ENCODE measurements around the gene ADAP1.
"Not testable (repeated sequence)": the region's sequence is repeated elsewhere in the genome, so short reads cannot be mapped to it uniquely, and the experiment has no call there.

ADAP1 gene

DNA sequence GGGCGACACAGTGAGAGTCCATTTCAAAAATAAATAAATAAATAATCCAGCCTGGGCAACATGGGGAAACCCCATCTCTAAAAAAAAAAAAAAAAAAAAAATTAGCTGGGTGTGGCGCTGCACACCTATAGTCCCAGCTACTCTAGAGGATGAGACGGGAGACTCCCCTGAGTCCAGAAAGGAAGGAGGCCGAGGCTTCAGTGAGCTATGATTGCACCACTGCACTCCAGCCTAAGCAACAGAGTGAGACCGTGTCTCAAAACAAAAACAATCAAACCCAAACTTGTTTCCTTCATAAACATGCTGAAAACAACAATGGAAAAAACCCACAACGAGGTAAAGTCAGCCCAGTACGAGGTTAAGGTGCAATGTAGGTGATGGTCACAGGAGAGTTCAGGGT is 19.7 kb upstream of the ADAP1 start:
- DNase-seq = no peak

DNA sequence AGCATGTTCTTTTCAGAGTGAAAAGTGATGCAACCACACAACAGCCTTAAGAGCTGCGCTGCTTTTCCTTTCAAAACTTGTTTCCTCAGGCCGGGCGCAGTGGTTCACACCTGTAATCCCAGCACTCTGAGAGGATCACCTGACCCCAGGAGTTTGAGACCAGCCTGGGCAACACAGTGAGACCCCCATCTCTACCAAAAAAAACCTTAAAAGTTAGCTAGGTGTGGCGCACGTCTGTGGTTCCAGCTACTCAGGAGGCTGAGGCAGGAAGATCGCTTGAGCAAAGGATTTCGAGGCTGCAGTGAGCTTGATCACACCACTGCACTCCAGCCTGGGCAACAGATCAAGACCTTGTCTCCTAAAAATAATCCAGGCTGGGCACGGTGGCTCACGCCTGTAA is 18.8 kb upstream of the ADAP1 start:
- no peak for DNase-seq

DNA sequence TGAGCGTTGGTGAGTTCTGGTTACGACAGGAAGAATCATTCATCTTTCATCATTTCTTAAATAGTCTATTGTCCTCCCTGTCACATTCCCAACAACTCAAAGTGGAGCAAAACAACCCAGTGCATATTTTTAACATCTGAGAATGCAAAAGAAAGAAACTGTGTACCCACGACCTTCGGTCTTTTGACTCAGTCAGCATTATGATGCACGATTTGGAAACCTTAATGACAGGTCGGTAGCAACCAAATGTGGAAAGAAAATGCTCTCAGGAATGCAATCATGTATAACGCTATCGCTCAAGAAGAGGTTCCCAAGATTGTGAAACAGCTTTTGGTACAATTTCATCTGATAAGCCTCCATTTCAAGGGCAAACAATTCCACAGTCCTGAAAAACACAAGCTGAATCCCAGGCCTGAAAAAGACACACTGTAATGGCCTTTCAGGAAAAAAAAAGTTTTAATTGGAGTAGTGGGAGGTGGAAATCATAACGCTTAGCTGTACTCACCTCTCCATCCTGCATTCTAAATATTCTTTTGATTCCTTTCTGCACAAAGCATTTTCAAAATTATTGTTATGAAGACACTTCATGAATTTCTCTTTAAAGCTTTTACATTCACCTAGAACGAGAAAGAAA is 18.3 kb upstream of the ADAP1 start:
- no peak for DNase-seq

DNA sequence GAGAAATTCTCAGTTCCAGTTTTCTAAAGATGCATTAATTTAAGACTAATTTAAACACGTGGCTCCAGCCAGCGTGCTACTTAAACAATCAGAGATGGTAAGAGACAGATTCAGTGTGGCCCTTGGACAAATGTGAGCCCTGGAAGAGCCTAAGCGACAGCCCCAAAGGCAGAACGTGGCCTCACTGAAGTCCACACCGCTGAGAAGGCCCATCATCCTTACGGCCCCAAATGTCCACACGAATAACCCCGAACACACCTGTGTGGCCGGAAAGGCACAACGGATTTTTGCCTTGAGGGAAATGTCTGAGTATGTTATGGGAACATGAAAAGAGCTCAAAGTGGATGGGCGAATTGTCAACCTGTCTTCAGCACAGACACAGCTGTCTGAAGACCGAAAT is 17.6 kb upstream of the ADAP1 start:
- DNase-seq = no peak

DNA sequence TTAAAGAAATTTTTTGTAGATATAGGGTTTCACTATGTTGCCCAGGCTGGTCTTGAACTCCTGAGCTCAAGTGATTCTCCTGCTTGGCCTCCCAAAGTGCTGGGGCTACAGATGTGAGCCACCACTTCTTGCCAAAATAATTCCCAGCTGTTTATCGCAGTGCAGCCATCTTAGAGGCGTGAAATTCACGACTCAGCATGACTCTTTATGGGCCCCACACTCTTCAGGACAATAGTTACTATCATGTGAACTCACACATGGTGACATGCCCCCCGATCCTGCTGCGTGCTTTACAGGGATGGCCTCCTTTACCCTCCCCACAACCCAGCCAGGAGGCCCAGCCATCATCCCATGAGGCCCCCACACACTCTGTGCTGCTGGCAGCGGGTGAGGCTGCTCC is 16.3 kb upstream of the ADAP1 start:
- no peak for DNase-seq

DNA sequence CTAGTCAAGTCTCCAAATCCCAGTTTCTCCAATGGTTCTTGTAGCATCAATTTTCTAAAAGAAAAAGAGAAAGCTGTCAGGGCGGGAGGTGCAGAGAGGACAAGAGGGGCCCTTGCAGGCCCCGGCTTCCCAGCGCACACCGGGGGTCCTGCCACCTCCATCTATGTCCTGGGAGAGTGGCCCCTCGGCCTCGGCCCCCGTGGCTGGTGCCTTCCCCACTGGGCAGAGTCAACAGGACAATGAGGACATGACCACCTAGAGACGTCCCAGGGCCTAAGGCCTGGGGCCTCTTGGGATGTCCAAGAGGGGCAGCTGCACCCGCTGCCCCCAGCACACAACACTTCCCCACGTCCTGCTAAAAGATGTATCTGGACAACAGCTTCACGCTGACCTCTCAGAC is 14.9 kb upstream of the ADAP1 start:
- DNase-seq = no peak

DNA sequence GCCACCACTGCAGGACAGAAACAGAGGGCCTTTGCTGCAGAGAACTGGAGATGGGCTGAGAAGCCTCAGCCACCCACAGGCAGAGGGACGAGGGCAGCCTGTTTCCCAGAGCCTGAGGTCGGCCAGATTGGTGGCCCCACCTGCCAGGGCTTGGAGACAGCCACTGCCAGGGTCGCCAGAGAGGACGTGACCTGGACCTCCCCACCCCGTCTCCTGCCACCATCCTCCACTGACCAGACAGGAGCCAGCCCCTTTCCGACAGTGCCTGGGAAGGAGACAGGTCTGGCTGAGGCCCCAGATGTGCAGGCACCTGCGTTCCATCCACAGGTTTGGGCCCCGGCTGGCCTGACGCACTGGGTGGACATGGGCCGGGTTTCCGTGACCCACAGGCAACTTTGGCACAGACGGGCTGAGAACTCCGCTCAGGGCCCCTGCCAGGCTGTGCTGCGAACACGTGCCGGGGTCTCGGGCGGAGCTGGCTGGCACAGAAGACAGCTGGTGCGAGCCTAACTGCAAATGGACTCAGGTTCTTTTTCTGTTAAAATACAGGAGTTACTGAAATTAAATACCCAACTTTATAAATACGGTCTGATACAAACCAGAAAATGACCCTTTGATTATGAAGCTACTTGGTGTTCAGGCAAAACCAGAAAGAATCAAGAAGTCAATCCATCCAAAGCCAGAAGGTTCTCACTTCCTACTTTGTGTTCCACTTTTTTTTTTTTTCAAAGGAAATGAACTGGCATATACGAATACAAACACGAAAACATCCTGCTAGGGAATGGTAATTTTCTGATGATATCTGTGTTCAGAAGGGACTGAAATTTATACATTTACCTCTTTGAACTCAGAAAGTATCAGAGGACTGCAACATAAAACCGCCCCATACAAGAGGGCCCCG is 14.0 kb upstream of the ADAP1 start:
- DNase-seq = no peak

DNA sequence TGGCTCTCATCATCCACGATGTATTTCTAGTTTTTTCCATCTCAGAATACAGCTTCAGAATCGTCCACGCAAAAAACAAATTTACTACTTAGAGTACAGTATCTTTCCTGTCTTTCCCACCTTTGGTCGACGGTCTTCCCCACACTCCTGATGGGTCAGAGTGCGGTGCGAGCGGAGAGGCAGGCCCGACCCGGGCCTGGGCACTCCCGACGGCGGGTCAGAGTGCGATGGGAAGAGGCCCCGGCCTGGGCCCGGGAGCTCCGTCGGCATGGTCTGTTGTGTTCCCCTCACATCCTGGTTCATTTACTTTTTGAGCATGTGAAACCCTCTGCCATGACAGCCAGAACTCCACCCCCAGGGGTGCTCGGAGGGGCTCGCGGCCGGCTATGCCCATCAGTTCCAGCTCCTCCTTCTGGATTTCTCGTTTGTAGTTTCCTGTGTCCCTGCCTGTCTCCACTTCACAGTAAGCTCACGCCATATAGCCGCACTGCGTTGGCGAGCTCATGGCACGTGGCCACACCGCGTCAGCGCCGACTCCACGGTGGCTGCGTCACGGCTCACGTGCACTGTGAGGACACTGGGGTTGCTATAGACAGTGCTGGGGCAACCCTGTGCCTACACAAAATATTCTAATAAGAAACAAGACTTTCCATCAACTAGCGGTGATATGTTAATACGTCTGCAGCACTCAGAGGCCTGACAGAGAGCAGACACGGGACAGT is 13.0 kb upstream of the ADAP1 start:
- DNase-seq = no peak

DNA sequence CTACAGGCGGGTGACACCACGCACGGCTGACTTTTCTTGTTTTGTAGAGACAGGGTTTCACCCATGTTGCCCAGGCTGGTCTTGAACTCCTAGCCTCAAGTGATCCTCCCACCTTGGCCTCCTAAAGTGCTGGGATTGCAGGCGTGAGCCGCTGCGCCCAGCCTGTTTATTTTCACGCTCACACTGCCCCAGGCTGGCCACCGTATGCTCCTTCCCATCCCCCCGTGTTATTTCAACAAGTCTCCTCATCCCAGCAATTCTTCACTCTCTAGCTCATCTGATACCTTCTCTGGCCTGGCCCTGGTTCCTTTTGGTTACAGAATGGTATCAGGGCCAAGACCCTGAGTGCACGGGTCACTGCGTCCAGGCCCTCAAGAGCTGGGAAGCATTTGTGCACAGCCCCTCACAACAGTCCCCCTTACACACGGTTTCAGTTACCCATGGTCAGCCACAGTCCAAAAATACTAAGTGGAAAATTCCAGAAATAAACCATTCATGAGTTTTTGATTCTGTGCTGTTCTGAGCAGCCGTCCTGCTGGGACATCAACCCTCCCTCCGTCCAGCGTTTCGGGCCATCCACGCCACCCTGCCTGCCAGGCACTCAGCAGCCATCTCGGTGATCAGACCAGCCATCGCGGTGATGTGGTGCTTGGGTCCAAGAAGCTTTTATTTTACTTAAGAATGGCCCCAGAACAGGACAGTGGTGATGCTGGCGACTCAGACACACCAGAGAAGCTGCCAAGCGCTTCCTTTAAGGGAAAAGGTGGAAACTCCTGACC is 12.0 kb upstream of the ADAP1 start:
- no peak for DNase-seq

DNA sequence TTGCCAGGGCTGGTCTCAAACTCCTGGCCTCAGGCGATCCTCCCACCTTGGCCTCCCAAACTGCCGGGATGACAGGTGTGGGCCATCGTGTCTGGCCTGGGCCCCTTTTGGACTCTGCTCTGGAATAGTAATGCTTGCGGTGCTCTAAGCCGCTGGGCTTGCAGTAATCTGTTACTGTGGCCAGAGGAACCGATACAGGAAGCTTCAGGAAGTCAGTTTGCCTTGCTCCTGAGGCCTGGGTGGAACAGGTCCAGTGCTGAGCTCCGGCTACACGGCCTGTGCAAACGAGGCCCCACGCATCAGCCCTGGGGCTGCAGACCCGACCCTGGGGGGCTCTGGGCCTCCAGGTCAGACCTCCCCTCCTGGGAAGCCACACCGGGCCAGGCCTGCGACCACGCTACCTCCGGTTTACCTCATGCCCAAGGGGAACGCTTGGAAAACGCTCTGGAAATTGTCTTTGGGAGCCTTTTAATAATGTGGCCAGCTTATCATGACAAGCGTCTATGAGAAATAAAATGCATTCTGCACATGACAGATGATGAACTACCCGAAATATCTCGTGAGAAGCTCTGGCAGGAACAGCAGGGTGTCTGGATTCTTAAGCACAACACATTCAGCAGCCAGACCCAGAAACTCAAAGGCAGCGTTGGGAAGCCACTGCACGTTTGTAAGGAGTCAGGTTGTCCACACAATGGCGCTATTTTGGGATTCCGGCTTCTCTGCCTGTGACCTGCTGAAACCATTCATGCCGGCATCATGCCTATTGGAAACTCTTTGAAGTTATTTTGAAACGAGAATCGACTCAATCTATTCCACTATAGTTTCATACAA is 10.1 kb upstream of the ADAP1 start:
- no peak for DNase-seq

DNA sequence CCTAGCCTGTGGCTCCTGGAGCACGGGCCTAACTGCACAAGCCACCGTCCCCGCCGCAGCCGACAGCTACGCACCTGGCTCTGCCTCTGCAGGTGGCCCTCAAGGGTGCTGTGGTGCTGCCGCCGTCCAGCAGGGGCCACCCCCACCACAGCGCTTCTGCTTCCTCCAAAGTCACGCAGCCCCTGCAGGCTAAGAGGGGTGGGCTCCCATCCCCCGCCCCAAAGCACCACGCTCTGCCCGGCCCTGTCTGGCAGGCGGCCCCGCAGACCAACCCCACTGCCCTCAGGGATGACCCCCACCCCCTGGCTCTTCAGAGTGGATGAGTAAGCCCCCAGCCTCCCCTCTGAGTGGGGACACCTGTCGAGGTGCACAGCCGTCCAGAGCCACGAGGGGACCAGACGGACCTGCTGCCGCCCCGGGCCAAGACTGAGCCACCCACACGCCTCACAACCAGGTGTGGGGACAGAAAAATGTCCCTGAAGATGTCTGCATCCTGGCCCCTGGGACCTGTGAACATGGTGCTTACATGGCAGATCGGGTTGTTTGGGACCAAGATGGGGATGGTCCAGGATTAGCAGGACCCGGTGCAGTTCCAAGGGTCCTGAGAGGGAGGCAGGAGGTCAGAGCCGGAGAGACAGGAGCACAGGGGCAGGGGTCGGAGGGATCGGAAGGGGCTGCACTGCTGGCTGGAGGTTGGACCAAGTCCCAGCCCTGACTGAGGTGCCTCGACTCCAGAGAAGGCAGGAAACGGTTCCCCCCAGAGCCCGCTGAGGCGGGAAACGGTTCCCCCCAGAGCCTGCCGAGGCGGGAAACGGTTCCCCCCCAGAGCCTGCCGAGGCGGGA is 9.0 kb upstream of the ADAP1 start:
- no peak for DNase-seq

DNA sequence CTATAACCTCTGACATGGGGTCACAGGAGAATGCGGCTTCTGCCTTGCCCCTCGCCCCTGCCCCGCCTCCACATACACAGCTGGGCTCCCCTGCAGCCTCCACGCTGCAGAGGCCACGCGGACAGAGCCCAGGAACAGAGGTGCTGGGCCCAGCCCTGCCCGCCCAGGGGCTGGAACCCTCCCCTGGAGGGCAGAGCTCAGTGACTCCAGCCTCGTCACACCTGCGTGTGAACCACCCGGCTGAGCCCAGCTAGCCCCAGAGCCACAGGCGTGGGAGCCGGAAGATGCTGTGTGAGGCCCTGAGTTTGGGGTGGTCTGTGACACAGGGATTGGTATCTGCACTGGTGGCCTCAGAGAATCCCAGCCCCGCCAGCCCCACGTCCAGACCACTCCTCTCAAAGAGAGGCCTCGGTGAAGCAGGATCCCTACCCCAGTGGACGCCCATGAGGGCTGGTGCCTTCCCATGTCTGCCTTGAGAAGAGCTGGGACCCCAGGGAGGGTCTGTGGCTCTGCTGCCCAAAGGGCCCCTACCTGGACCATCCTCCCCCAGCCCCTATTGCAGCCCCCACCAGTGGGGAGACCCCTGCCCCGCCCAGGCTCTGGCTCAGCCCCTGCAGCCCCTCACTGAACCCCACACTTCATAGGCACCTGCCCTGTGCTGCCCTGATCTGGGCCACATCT is 8.1 kb upstream of the ADAP1 start:
- DNase-seq = no peak

DNA sequence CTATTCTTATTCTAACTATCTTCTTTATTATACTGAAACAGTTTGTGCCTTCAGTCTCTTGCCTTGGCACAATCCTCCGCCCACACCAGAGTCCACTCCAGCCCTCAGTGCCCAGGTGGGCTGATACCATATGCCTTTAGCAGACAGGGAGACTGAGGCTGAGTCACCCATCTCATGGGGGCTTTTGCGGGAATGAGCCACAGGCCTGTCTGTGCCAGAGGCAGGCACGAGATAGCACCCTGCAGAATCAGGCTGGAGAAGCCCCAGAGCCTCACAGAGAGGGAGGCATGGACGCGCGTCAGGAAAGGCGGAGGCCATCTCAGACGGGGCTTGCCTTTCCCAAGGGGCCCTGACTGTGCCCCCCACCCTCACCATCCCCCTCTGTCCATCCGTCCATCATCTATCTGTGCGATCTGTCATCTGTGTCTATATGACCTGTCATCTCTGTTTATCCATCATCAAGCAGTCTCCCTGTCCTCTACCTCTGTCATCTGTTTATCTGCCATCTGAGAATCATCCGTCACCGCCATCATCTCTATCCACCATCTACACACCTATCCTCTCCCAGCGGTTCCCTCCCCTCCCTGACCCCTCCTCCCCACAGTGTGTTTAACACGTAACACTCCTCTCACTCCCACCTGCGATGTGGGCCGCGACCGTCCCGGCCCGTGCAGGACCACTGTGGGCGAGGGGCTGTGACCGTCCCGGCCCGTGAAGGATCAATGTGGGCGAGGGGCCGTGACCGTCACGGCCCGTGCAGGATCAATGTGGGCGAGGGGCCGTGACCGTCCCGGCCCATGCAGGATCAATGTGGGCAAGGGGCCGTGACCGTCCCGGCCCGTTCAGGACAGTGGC is 7.3 kb upstream of the ADAP1 start:
- no peak for DNase-seq

DNA sequence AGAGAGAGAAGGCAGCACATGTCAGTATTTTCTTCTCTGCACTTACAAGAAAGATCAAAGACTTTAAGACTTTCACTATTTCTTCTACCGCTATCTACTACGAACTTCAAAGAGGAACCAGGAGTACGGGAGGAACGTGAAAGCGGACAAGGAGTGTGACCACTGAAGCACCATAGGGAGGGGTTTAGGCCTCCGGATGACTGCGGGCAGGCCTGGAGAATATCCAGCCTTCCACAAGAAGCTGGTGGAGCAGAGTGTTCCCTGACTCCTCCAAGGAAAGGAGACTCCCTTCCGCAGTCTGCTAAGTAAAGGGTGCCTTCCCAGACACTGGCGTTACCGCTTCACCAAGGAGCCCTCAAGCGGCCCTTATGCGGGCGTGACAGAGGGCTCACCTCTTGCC is 6.5 kb upstream of the ADAP1 start:
- DNase-seq = not testable (repeated sequence)

DNA sequence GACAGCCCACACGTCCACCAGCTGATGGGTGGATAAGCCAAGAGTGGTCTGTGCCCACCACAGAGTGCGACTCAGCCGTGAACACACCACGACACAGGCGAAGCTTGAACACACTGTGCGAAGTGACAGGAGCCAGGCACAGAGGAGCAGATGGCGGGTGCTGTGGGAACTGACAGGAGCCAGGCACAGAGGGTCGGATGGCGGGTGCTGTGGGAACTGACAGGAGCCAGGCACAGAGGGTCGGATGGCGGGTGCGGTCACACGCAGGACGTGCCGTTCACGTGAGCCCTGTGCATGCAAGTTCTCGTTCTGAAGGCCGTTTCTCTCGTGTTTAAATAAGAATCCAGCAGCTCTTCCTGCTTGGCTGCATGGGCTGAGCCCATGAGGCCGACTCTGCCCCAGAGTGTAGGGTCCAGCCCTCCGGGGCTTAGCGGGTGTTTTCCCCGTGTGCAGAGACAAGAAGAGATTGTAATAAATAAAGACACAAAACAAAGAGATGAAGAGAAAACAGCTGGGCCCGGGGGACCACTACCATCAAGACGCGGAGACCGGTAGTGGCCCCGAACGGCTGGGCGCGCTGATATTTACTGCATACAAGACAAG is 5.9 kb upstream of the ADAP1 start:
- no peak for DNase-seq

DNA sequence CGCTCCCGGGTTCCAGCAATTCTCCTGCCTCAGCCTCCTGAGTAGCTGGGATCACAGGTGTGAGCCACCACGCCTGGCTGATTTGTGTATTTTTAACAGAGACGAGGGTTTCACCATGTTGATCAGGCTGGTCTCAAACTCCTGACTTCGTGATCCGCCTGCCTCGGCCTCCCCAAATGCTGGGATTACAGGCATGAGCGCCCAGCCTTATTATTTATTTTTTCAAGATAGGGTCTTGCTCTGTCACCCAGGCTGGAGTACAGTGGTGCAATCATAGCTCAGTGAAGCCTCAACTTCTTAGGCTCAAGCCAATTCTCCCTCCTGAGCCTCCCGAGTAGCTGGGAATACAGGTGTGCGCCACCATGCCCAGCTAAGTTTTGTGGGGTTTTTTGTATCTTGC is 5.3 kb upstream of the ADAP1 start:
- DNase-seq = not testable (repeated sequence)

DNA sequence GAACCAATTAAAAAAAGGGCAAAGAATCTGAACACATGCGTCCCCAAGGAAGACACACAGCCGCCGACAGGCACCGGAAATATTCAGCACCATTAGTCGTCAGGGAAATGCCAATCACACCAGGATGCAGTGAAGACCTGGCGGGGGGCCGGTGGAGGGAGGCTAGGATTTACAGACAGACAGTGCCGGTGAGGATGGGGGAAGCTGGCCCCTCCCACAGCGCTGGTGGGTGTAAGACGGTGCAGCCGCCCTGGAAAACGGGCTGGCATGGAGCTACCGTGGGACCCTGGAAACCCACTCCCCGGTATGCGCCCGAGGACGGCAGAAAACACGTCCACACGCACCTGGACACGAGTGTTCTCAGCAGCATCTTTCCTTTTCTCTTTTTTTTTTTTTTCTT is 4.8 kb upstream of the ADAP1 start:
- no peak for DNase-seq

DNA sequence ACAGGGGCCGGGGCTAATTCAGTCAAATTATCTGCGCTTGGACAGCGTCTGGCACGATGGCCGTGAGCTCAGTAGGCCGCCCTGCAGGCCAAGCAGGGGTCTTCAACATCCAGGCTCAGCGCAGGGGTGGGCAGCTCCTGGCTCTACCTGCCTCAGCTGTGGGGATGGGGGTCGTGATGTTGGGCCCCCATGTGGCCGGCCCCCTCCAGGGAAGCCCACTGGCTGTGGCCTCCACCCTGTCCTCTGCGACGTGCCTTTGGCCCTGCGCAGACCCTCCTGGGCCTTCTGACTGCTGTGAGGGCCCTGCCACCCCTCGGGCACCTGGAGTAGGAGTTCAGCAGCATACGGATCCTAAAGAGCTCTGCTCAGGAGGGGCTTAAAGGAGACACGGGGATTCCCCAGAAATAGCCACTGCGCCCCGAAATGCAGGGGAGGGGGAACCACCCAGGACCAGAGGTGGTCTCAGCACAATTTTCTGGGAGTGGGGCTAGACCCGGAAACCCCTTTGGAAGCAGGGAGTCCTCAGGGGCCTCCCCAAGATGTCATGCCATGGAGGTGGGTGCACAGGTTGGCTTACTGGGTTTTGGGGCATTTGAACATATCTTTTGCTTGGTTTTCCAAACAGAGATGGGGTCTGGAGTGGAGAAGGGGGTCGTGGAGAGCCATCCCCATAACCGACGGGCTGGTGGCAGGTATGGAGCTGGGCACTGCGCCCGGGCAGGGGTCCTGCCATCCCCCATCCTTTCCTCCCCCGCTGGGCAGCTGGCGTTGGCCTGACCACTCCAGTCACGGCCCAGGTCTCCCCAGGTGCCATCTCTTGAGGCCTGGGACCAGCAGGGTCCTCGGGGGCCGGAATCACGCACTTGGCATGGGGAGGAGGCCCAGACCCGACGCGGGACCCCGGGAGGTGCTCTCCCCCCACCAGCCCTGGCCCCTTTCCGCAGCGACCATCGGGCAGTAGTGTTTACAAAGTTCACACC is 4.0 kb upstream of the ADAP1 start:
- DNase-seq = no peak

Measured in retina (tissue), 1 donor.